Left forelimb (tissue), 1 donor: ENCODE results near the gene PDE4D.

Source experiments
- DNase-seq: peaks from one replicate; pipeline ENCODE4 v3.0.0-alpha.2; 2018; ENCODE audit warnings: low spot score

The PDE4D gene

GRCh38 chr5:59366784-59367183 lies 526.7 kb downstream of the PDE4D start:
- no peak for DNase-seq

GRCh38 chr5:59362438-59362837 lies 531.1 kb downstream of the PDE4D start:
- DNase-seq: no peak

- DNase-seq: no peak
Measured at GRCh38 chr5:59361454-59361853, 532.1 kb downstream of the PDE4D start.

- DNase-seq: no peak
Measured at GRCh38 chr5:59360130-59360555, 533.4 kb downstream of the PDE4D start.

GRCh38 chr5:59358005-59358861 lies 535.3 kb downstream of the PDE4D start:
- DNase-seq: no peak

- no peak for DNase-seq
Measured at GRCh38 chr5:59357381-59357977, 536.0 kb downstream of the PDE4D start.

- DNase-seq: no peak
Measured at GRCh38 chr5:59356813-59357380, 536.6 kb downstream of the PDE4D start.

GRCh38 chr5:59354811-59355210 lies 538.7 kb downstream of the PDE4D start:
- no peak for DNase-seq

- no peak for DNase-seq
Measured at GRCh38 chr5:59354274-59354673, 539.3 kb downstream of the PDE4D start.

GRCh38 chr5:59351076-59351794 lies 542.3 kb downstream of the PDE4D start:
- no peak for DNase-seq

GRCh38 chr5:59348189-59348588 lies 545.3 kb downstream of the PDE4D start:
- DNase-seq: no peak

GRCh38 chr5:59346982-59347381 lies 546.5 kb downstream of the PDE4D start:
- no peak for DNase-seq

GRCh38 chr5:59346514-59346913 lies 547.0 kb downstream of the PDE4D start:
- no peak for DNase-seq

GRCh38 chr5:59342181-59342580 lies 551.3 kb downstream of the PDE4D start:
- DNase-seq: no peak

GRCh38 chr5:59341760-59342159 lies 551.8 kb downstream of the PDE4D start:
- no peak for DNase-seq

- DNase-seq: no peak
Measured at GRCh38 chr5:59341155-59341554, 552.4 kb downstream of the PDE4D start.

- no peak for DNase-seq
Measured at GRCh38 chr5:59340637-59341036, 552.9 kb downstream of the PDE4D start.

- no peak for DNase-seq
Measured at GRCh38 chr5:59337240-59337639, 556.3 kb downstream of the PDE4D start.

- DNase-seq: no peak
Measured at GRCh38 chr5:59335544-59335943, 558.0 kb downstream of the PDE4D start.

- no peak for DNase-seq
Measured at GRCh38 chr5:59333416-59333815, 560.1 kb downstream of the PDE4D start.

- DNase-seq: no peak
Measured at GRCh38 chr5:59332236-59332973, 561.1 kb downstream of the PDE4D start.

GRCh38 chr5:59330680-59331079 lies 562.8 kb downstream of the PDE4D start:
- no peak for DNase-seq
